Forelimb muscle (tissue), 1 donor: ENCODE results near the gene HTR1B. TPM values are rescaled to one million over a fixed set of nuclear protein-coding genes. Genes with fewer than 3 reads are reported as not detected.

ENCODE experiments used
- DNase-seq: peaks from one replicate; pipeline ENCODE4 v3.0.0-alpha.2; 2013; ENCODE audit warnings: low read depth
- polyA plus RNA-seq: library from polyadenylated mRNA; unstranded; fragments of 120-200 nt; gene quantifications from one replicate; pipeline ENCODE4 v1.2.1, GENCODE V29; 2013; ENCODE audit not compliant: insufficient read length

Gene HTR1B
- polyA plus RNA-seq: 0.11 TPM

GRCh38 chr6:77463308-77463860, at the start of gene HTR1B:
TSS of gene HTR1B (minus strand) at chr6:77463491. CDS start at chr6:77463403, 88 bp downstream.
- no peak for DNase-seq

DNA sequence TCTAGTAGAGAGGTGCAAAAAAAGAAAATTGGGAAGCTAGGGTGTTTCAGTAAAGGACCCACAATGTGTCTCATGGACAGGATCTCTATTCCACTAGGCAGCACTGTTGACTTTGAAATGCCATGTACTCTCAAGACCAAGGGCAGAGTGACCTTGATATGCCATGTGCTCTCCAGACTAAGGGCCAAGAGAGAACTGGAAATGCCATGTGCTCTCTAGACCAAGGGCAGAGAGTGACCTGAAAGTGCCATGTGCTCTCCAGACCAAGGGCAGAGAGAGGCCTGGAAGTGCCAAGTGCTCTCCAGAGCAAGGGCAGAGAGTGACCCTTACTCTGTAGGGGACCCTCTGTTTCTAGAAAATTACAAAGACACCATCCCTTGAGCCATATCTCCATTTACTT, 49.3 kb upstream of the HTR1B start:
- DNase-seq: no peak

GRCh38 chr6:77511860-77512259, 48.6 kb upstream of the HTR1B start:
- DNase-seq: no peak

DNA sequence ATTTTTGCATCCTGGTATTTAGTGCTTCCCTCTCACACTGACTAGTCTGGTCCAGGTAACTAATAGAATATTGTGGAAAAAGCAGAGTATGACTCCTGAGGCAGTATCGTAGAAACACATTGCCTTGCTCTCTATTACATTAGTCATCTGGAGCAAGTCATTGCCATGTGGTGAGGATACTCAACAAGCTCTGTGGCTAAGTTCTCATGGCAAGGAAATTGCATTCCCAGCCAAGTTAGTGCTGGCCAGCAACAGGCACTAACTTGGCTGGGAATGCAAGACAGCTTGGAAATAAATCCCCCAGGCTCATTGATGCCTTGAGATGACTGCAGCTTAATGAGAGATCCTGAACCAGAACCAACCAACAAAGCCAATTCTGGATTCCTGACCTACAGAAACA, 39.7 kb upstream of the HTR1B start:
- DNase-seq: no peak

GRCh38 chr6:77492530-77492929, 29.2 kb upstream of the HTR1B start:
- no peak for DNase-seq

DNA sequence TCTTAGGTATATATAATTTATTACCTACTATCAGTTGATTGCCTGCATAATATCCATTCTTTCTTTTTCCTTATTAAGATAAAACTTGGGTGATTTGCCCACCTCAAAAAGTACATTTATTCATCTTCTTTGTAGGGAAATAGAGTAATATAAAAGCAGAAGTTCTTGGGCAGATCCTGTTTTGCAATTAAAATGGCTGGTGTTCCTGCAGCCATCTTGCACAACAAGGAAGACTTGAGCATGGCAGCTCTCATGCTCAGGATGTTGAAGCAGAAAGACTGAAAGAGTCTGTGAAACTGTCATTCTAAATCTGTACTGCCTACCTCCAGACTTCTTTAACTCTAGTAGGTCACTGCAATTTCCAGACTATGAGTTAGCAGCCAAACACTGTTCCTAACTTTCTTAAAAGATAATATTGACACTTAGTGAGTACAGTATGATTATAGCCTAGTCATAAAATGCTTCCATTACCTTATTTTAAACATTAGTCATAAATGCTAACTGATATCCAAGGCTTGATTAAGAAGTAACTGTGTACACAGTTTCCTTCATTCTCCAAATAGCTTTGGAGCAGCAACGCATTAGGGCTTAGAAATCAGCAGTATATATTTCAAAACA, 24.6 kb upstream of the HTR1B start:
- DNase-seq: no peak

GRCh38 chr6:77482981-77483380, 19.7 kb upstream of the HTR1B start:
- DNase-seq: no peak

- no peak for DNase-seq
Observed at GRCh38 chr6:77474973-77475372, 11.7 kb upstream of the HTR1B start.

GRCh38 chr6:77474286-77474956, 11.1 kb upstream of the HTR1B start:
- no peak for DNase-seq

GRCh38 chr6:77470983-77471382, 7.7 kb upstream of the HTR1B start:
- no peak for DNase-seq

DNA sequence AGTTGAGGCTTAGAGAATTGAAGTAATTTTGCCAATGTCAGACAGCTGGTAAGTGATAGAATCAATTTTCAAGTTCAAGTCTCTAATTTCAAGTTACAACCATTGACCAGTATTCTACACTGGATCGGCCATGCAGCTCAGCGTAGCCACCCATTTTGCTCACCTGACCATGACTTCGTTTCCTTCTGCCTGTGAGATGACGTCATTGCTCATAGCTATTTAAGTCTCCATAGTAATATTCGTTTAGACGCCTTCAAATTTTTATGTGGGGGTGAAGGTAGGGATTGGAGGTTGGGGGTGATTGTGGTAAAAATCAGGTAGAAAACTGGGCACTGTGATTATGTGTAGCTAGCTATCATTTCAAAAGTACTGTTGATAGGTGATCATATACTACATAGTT, 5.6 kb upstream of the HTR1B start:
- no peak for DNase-seq

DNA sequence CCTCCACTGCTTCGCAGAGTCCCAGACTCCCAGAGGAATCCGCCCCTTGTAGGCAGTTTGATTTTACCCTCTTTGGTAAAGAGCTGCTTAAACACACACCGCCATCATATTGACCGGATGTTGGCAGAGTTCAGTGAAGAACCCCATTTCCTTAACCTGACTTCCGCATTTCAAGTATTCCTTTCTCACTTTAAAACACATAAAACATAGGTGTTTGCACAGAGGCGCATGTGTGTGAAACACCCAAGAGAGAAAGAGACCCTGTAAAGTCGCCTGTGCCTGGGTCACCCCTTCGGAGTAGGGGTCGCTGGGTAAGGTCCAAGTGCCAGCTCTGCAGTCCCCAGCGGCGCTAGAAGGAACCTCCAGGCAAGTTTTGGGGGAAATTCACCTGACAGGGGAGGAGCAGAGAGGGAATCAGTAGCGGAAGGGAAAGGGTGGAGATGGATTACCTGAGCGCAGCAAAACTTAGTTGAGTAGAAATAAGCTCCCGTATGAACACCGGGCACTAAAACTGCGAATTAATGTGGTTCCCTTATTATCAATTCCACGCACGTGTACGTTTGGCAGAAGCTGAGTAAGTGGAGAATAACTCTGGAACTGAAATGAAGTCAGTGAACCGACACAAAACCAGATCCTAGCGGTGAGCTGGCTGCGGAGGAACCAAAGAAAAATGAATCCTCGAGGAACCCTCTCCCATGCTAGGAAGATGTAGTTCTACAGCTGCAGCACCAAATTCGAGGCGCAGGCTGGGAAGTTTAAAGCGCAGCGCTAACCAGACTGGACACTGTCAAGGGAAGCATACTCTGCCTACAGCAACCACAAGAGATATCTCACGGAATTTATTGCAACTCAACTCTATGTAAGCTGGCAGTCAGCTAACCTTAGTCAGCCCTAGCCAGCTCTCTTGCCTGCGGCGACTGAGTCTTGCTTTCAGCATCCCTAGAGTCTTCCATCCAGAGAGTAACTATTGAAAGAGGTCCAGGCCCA, 3.5 kb upstream of the HTR1B start:
- no peak for DNase-seq

DNA sequence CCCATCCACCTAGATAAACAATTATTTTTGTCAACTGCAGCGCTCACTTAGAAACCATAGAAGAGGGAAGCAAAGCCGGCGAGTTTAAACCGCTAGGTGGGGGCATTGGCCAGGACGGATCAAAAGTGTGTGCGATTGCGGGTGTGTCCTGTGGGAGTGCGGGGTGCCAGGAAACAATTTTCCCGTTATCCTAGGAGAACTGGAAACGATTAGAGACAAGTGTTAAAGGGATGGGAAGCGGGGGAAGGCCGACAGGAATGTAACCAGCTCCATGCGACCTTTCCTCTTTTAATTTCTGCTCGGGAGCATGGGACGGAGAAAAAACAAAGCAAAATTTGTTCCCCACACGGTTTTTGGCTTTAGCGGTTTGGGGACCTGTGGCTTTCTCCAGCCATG, 2.8 kb upstream of the HTR1B start:
- no peak for DNase-seq

- no peak for DNase-seq
Observed at GRCh38 chr6:77464495-77464867, 1.2 kb upstream of the HTR1B start.

DNA sequence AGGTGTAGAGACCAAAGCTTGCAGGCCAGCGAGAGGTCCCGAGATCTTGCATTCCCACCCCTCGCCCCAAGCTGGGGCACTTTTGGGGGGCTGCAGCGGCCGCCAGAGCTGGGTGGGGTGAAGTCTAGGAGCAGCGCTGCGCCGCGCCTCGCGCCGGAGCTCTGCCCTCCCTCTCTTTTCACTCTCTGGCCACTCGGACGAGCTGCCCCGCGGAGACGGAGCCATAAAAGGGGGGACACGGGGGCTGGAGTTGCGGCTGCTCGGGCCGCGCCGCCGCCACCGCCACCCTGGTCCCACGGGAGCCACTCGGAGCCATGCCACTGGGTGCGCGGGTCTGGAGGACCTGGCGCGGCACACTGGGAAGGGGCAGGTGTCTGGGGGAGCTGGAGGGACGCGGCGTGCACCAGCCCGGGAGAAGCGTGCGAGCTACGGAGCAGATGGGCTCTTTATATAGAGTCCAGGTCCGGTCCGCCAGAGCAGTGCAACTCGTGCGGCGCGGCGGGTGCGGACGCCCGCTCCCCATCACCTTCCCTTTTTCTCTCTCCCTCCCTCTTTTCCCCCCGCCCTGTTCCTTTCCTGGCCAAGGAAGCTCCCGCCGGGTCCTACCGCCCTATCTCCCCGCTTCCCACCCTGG, 687 bp upstream of the HTR1B start:
- DNase-seq: no peak

DNA sequence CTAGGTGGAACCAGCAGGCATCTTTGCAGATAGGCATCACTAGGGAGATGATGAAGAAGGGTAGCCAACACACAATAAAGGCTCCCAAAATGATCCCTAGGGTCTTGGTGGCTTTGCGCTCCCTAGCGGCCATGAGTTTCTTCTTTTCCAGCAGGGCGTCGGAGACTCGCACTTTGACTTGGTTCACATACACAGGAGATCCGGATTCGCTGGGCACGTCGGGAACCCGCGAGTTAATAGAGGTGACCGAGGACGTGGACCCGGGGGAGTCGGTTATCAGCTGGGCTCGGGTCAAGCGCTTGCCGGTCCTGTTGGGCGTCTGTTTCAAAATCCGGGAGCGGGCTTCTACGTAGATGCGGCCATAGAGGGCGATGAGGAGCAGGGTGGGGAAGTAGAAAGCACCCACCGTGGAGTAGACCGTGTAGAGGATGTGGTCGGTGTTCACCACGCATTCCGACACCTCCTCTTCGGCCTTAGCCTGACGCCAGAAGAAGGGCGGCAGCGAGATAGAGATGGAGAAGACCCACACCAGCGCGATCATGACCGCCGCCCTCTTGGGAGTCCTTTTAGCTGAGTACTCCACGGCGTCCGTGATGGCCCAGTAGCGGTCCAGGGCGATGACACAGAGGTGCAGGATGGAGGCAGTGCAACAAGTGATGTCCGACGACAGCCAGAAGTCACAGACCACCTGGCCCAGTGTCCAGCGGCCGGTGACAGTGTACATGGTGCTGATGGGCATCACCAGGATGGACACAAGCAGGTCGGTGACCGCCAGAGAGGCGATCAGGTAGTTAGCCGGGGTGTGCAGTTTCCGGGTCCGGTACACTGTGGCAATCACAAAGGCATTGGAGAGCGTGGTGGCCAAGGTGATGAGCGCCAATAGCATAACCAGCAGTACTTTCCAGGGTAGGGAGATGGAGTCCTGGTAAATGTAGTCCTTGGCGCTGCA, 658 bp downstream of the HTR1B start:
- no peak for DNase-seq

DNA sequence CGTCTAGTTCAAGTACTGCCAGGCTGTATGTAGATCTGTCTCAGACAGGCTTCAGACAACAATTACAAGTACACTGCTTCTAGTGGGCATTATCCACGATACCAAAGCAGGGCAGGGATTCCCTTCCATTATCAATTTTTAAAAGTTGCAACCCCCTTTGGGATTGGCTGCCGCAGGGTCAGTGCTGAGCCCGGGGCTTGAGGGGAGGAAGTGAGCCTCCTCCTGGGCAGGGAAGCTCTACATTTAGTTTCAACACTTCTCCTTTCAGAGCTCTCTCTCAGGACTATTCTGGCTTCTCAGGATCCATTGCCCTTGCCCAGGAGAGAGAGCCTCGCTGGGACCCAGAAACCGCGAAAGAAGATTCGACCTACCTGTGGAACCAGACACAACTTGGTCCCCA, 1.5 kb downstream of the HTR1B start:
- no peak for DNase-seq

GRCh38 chr6:77458421-77458820, 4.9 kb downstream of the HTR1B start:
- no peak for DNase-seq

GRCh38 chr6:77457720-77458349, 5.5 kb downstream of the HTR1B start:
- DNase-seq: peak; percentile 43
